Osteocyte (in vitro differentiated cells): Measurements from ENCODE around the gene PCED1B. TPM values are rescaled to one million over a fixed set of nuclear protein-coding genes. Genes with fewer than 3 reads are reported as not detected.

Source experiments
- DNase-seq: peaks from one replicate; pipeline ENCODE4 v3.0.0; 2021; ENCODE audit warnings: mixed read lengths; ENCODE audit not compliant: unreplicated experiment; ENCODE audit errors: extremely low spot score
- H3K27ac Mint-ChIP-seq: one replicate; pipeline ENCODE4 v1.8.0; 2021; ENCODE audit warnings: mild to moderate bottlenecking, mixed read lengths; ENCODE audit not compliant: unreplicated experiment
- H3K27me3 Mint-ChIP-seq: one replicate; pipeline ENCODE4 v1.8.0; 2021; ENCODE audit warnings: mixed read lengths; ENCODE audit not compliant: unreplicated experiment
- H3K36me3 Mint-ChIP-seq: one replicate; pipeline ENCODE4 v1.8.0; 2021; ENCODE audit warnings: mixed read lengths; ENCODE audit not compliant: unreplicated experiment
- H3K4me1 Mint-ChIP-seq: one replicate; pipeline ENCODE4 v1.8.0; 2021; ENCODE audit warnings: mixed read lengths; ENCODE audit not compliant: unreplicated experiment
- H3K4me3 Mint-ChIP-seq: one replicate; pipeline ENCODE4 v1.8.0; 2021; ENCODE audit warnings: mild to moderate bottlenecking, moderate library complexity, mixed read lengths; ENCODE audit not compliant: unreplicated experiment
- H3K9me3 Mint-ChIP-seq: one replicate; pipeline ENCODE4 v1.8.0; 2021; ENCODE audit warnings: mixed read lengths; ENCODE audit not compliant: unreplicated experiment
- CTCF ChIP-seq: fragments of 200-600 bp; sonication (generic); IDR thresholded peaks from 2 replicates; pipeline ENCODE4 v1.5.0; 2021; ENCODE audit warnings: antibody characterized with exemption, mild to moderate bottlenecking, moderate library complexity
- long read RNA-seq: library from polyadenylated mRNA; unstranded; transcript quantifications from one replicate; pipeline ENCODE4 v2.0.0, GENCODE V29; 2021
- total RNA-seq: library from RNA; stranded (reverse); gene quantifications from 2 replicates; pipeline ENCODE4 v1.2.1, GENCODE V29; 2021

The PCED1B gene
- 1.6 and 2.5 TPM in 2 replicates for total RNA-seq
- long read RNA-seq, partial matches to known transcripts: 0 of 2 reads
- long read RNA-seq, other reads (novel, unspliced or antisense): 2 of 2 reads

- peak within 1 kb of the TSS; percentile 86 for H3K4me3 Mint-ChIP-seq
- H3K9me3 Mint-ChIP-seq: no peaks in the 10 kb centered on the region
- H3K4me1 Mint-ChIP-seq: peaks cover 73% of the 10 kb centered on the region
- peaks cover 4% of the 10 kb centered on the region for H3K36me3 Mint-ChIP-seq
- peak within 1 kb of the TSS; percentile 92 for H3K27ac Mint-ChIP-seq
- TF ChIP-seq CTCF: peak; percentile 53
- DNase-seq: peak; percentile 88
- H3K27me3 Mint-ChIP-seq: no peaks in the 10 kb centered on the region
Measured at GRCh38 chr12:47079468-47079980, at the start of gene PCED1B, which contains the start of gene AMIGO2. Gene PCED1B, plus strand, starts transcription at chr12:47079621. Its CDS starts 155,443 bp downstream, at chr12:47235064. Gene AMIGO2, minus strand, starts transcription at chr12:47079959. Its CDS starts 957 bp downstream, at chr12:47079002.

GRCh38 chr12:47029903-47030302 lies 49.5 kb upstream of the PCED1B start:
- Mint-ChIP-seq H3K36me3 (no peaks in the 10 kb centered on the region), H3K4me1 (peaks cover 13% of the 10 kb centered on the region), H3K4me3 (no peak overlapping the region), H3K9me3 (no peaks in the 10 kb centered on the region), H3K27ac (no peak overlapping the region), H3K27me3 (peaks cover 2% of the 10 kb centered on the region)
- no peak for TF ChIP-seq CTCF
- DNase-seq: no peak

- Mint-ChIP-seq H3K27me3 (no peaks in the 10 kb centered on the region), H3K4me3 (no peak overlapping the region), H3K36me3 (no peaks in the 10 kb centered on the region), H3K9me3 (no peaks in the 10 kb centered on the region), H3K4me1 (peaks cover 13% of the 10 kb centered on the region), H3K27ac (no peak overlapping the region)
- DNase-seq: no peak
- peak; percentile 74 for TF ChIP-seq CTCF
Measured at GRCh38 chr12:47032644-47033043, 46.8 kb upstream of the PCED1B start.

GRCh38 chr12:47033081-47033480 lies 46.3 kb upstream of the PCED1B start:
- H3K4me1 Mint-ChIP-seq: peaks cover 15% of the 10 kb centered on the region
- no peaks in the 10 kb centered on the region for H3K9me3 Mint-ChIP-seq
- no peak overlapping the region for H3K4me3 Mint-ChIP-seq
- H3K27me3 Mint-ChIP-seq: no peaks in the 10 kb centered on the region
- no peak for DNase-seq
- TF ChIP-seq CTCF: no peak
- H3K27ac Mint-ChIP-seq: no peak overlapping the region
- no peaks in the 10 kb centered on the region for H3K36me3 Mint-ChIP-seq

- peaks cover 22% of the 10 kb centered on the region for H3K4me1 Mint-ChIP-seq
- H3K9me3 Mint-ChIP-seq: no peaks in the 10 kb centered on the region
- TF ChIP-seq CTCF: no peak
- H3K27me3 Mint-ChIP-seq: no peaks in the 10 kb centered on the region
- no peaks in the 10 kb centered on the region for H3K36me3 Mint-ChIP-seq
- no peak for DNase-seq
- no peak overlapping the region for H3K27ac Mint-ChIP-seq
- no peak overlapping the region for H3K4me3 Mint-ChIP-seq
Measured at GRCh38 chr12:47033789-47034555, 45.4 kb upstream of the PCED1B start.
